IgD-negative memory B cell (primary cell): Measurements from ENCODE around the gene GPR3. TPM values are rescaled to one million over a fixed set of nuclear protein-coding genes. Genes with fewer than 3 reads are reported as not detected.

Experiments used
- H3K27ac Mint-ChIP-seq, 3 donors: one replicate each; pipeline ENCODE4 v1.8.0; 2020 to 2022; ENCODE audit warnings: mild to moderate bottlenecking in 3 of 3, mixed read lengths in 3 of 3, moderate library complexity in 1 of 3
- H3K27me3 Mint-ChIP-seq: one replicate; pipeline ENCODE4 v1.8.0; 2021; ENCODE audit warnings: mixed read lengths
- H3K36me3 Mint-ChIP-seq: one replicate; pipeline ENCODE4 v1.8.0; 2020; ENCODE audit warnings: mild to moderate bottlenecking, mixed read lengths
- H3K4me1 Mint-ChIP-seq, 3 donors: one replicate each; pipeline ENCODE4 v1.8.0; 2020 to 2022; ENCODE audit warnings: mixed read lengths in 3 of 3, mild to moderate bottlenecking in 1 of 3
- H3K4me3 Mint-ChIP-seq, 4 donors: one replicate each; pipeline ENCODE4 v1.8.0; 2020 to 2022; ENCODE audit warnings: mild to moderate bottlenecking in 4 of 4, mixed read lengths in 4 of 4, moderate library complexity in 3 of 4
- H3K9me3 Mint-ChIP-seq, 3 donors: one replicate each; pipeline ENCODE4 v1.8.0; 2020 to 2021; ENCODE audit warnings: mixed read lengths in 3 of 3, mild to moderate bottlenecking in 1 of 3
- polyA plus RNA-seq: library from polyadenylated mRNA; unstranded; fragments of 300-500 nt; fragmentation: Illumina TruSeq; gene quantifications from one replicate; pipeline ENCODE4 v1.2.3, GENCODE V29; 2021

Gene GPR3
- polyA plus RNA-seq, 1 donor from 2014 or later: 0.16 TPM

DNA sequence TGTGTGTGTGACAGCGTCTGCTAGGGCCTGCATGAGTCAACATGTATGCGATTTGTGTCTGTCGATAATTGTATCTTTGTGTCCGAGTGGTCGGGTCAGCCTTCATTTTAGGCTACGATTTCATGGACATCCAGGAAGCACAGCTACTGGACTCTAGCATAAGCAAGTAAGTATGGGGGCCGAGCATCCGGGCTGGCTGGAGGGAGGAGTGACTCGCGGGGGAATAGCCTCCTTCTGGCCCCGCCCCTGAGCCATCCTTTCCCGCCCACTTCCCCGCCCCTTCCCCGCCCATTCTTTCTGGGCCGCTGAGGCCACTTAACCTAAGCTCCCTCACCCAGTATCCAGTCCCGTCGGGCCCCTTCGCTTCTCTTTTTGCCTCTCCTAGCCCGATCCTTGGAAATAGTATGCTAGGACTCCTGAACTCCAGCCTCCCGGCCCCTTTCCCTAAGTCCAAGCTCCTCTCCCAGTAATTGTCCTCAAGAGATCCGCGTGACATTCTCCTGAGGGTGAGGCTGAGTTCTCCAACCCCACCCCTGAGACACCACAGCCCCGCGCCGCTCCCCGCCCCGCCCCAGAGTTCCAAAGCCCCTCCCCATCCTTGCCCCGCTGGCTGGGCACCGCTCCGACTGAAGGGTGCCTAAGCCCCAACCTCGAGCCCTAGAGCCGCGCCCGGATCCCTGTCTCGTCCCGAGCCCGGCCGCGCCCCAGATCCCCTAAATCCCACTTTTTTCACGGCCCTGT is 26.9 kb upstream of the GPR3 start:
- Mint-ChIP-seq H3K27ac (peak overlapping the region in 2 of 3 donors; percentile 16 to 61), H3K27me3 (no peaks in the 10 kb centered on the region), H3K36me3 (no peaks in the 10 kb centered on the region), H3K4me1 (peaks cover 22 to 34% (median 26%) of the 10 kb centered on the region in 3 donors), H3K9me3 (no peaks in the 10 kb centered on the region), H3K4me3 (peak overlapping the region; percentile 83 to 96 (median 91))

DNA sequence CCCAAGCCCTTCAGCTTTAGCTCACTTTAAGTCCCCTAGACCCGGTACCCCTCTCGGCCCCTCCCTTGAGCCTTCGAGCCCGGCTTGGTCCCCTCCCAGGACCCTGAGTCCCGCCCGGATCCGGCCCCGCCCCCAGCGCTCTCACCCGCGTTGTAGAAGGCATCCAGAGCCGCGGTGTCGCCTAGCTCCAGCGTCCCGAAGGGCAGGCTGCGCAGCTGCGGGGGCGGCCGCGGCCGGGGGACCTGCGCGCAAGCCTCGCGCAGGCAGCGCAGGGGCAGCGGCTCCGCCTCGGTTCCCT is 26.4 kb upstream of the GPR3 start:
- no peaks in the 10 kb centered on the region for H3K9me3 Mint-ChIP-seq
- no peaks in the 10 kb centered on the region for H3K36me3 Mint-ChIP-seq
- H3K4me3 Mint-ChIP-seq: peak overlapping the region; percentile 83 to 96 (median 91)
- peak overlapping the region in 1 of 3 donors; percentile 61 for H3K27ac Mint-ChIP-seq
- H3K4me1 Mint-ChIP-seq: peaks cover 22 to 37% (median 26%) of the 10 kb centered on the region in 3 donors
- H3K27me3 Mint-ChIP-seq: no peaks in the 10 kb centered on the region

- Mint-ChIP-seq H3K27ac (peak within 1 kb of the TSS in 1 of 3 donors; percentile 61), H3K4me3 (peak within 1 kb of the TSS; percentile 83 to 96 (median 91)), H3K9me3 (no peaks in the 10 kb centered on the region), H3K36me3 (no peaks in the 10 kb centered on the region), H3K4me1 (peaks cover 22 to 38% (median 26%) of the 10 kb centered on the region in 3 donors), H3K27me3 (no peaks in the 10 kb centered on the region)
Measured at GRCh38 chr1:27366411-27367159, 25.8 kb upstream of the GPR3 start, which contains the start of gene MAP3K6. Gene MAP3K6, minus strand, starts transcription at chr1:27366961. Its CDS starts 364 bp downstream, at chr1:27366597.

- H3K4me3 Mint-ChIP-seq: peak overlapping the region; percentile 73 to 91 (median 77)
- no peaks in the 10 kb centered on the region for H3K9me3 Mint-ChIP-seq
- H3K27me3 Mint-ChIP-seq: no peaks in the 10 kb centered on the region
- peaks cover 24 to 43% (median 30%) of the 10 kb centered on the region in 3 donors for H3K4me1 Mint-ChIP-seq
- no peaks in the 10 kb centered on the region for H3K36me3 Mint-ChIP-seq
- no peak overlapping the region for H3K27ac Mint-ChIP-seq
Measured at GRCh38 chr1:27367160-27367650, 25.2 kb upstream of the GPR3 start.

GRCh38 chr1:27368869-27369582 is 23.4 kb upstream of the GPR3 start:
- H3K9me3 Mint-ChIP-seq: no peaks in the 10 kb centered on the region
- H3K4me1 Mint-ChIP-seq: peaks cover 26 to 47% (median 33%) of the 10 kb centered on the region in 3 donors
- no peaks in the 10 kb centered on the region for H3K36me3 Mint-ChIP-seq
- H3K27me3 Mint-ChIP-seq: no peaks in the 10 kb centered on the region
- peak overlapping the region; percentile 7 to 85 (median 78) for H3K27ac Mint-ChIP-seq
- H3K4me3 Mint-ChIP-seq: peak overlapping the region in 3 of 4 donors; percentile 67 to 90 (median 86)

- peak overlapping the region in 2 of 4 donors; percentile 51 to 59 for H3K4me3 Mint-ChIP-seq
- peak overlapping the region in 2 of 3 donors; percentile 27 to 51 for H3K27ac Mint-ChIP-seq
- no peaks in the 10 kb centered on the region for H3K27me3 Mint-ChIP-seq
- H3K4me1 Mint-ChIP-seq: peaks cover 17 to 33% (median 22%) of the 10 kb centered on the region in 3 donors
- no peaks in the 10 kb centered on the region for H3K9me3 Mint-ChIP-seq
- no peaks in the 10 kb centered on the region for H3K36me3 Mint-ChIP-seq
Measured at GRCh38 chr1:27372022-27372807, 20.2 kb upstream of the GPR3 start.

GRCh38 chr1:27372808-27373690 is 19.4 kb upstream of the GPR3 start:
- Mint-ChIP-seq H3K27me3 (no peaks in the 10 kb centered on the region), H3K27ac (peak overlapping the region in 1 of 3 donors; percentile 27), H3K4me3 (no peak overlapping the region), H3K4me1 (peaks cover 15 to 26% (median 22%) of the 10 kb centered on the region in 3 donors), H3K36me3 (no peaks in the 10 kb centered on the region), H3K9me3 (no peaks in the 10 kb centered on the region)

DNA sequence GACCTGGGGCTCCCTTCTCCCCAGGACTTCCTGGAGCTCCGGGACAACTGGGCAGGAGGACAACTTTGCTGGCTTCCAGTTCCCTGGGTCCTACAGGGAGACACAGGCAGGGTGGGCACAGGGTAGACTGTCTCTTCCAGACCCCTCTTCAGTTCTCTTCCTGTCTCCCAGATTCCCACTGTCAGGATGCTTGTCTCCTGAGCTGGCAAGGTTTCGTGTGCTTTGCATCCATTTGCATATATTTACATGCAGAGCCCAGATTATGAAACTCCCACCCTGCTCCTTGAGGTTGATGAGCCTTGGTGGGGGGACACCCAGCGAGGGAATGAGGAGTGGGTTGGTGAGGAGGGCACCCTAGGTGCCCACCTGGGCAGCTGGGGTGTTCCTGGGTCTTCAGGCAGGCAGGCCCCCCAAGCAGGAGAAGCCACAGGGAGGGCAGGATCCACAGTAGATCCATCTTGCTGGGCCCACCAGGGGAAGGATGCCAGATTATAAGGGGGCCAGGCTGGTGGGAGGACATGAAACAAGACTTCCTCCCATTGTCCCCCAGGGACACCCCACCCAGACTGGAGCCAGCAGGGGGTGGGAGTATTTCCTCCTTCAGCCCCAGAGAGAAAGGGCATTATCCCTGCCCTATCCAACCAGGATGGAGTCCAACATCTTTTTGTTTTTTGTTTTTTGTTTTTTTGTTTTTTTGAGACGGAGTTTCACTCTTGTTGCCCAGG is 17.9 kb upstream of the GPR3 start, which contains the start of gene FCN3:
FCN3 (minus strand) TSS at position 463 of the 725 bp plus-strand sequence; CDS start at position 457, 6 bp downstream.
- H3K27ac Mint-ChIP-seq: no peak within 1 kb of the TSS
- peak within 1 kb of the TSS in 1 of 4 donors; percentile 28 for H3K4me3 Mint-ChIP-seq
- H3K9me3 Mint-ChIP-seq: no peaks in the 10 kb centered on the region
- H3K27me3 Mint-ChIP-seq: no peaks in the 10 kb centered on the region
- peaks cover 7 to 18% (median 15%) of the 10 kb centered on the region in 3 donors for H3K4me1 Mint-ChIP-seq
- no peaks in the 10 kb centered on the region for H3K36me3 Mint-ChIP-seq

GRCh38 chr1:27377760-27378495 is 14.5 kb upstream of the GPR3 start:
- Mint-ChIP-seq H3K4me1 (peaks cover 5 to 12% (median 6%) of the 10 kb centered on the region in 3 donors), H3K27me3 (no peaks in the 10 kb centered on the region), H3K4me3 (no peak overlapping the region), H3K9me3 (no peaks in the 10 kb centered on the region), H3K27ac (no peak overlapping the region), H3K36me3 (no peaks in the 10 kb centered on the region)

- H3K4me3 Mint-ChIP-seq: peak overlapping the region in 1 of 4 donors; percentile 28
- no peaks in the 10 kb centered on the region for H3K27me3 Mint-ChIP-seq
- H3K27ac Mint-ChIP-seq: no peak overlapping the region
- H3K4me1 Mint-ChIP-seq: peaks cover 5 to 13% (median 6%) of the 10 kb centered on the region in 3 donors
- no peaks in the 10 kb centered on the region for H3K9me3 Mint-ChIP-seq
- no peaks in the 10 kb centered on the region for H3K36me3 Mint-ChIP-seq
Measured at GRCh38 chr1:27379564-27380122, 12.8 kb upstream of the GPR3 start.

DNA sequence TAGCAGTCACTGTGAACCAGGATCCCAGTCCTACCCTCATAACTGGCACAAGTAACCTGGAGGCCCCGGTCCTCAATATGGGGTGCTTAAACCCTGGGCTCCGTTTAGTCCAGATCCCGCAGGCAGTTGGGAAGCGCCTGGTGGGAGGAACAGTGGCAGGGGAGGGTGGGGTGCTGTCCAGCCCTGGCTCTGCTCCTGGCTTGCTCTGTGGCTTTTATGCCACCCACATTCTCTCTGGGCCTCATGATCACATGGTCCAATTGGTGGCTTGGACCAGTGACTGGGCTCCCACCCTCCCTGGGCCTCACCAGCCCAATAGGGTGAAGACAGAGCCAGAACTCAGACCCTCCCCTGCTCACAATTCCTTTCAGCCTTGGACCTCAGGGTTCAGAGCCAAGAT is 12.2 kb upstream of the GPR3 start:
- peaks cover 5 to 12% (median 6%) of the 10 kb centered on the region in 3 donors for H3K4me1 Mint-ChIP-seq
- no peaks in the 10 kb centered on the region for H3K9me3 Mint-ChIP-seq
- H3K4me3 Mint-ChIP-seq: no peak overlapping the region
- H3K27me3 Mint-ChIP-seq: no peaks in the 10 kb centered on the region
- no peak overlapping the region for H3K27ac Mint-ChIP-seq
- no peaks in the 10 kb centered on the region for H3K36me3 Mint-ChIP-seq
